GM12878 (cell line): Measurements from ENCODE around the gene SPRY1. TPM values are rescaled to one million over a fixed set of nuclear protein-coding genes. Genes with fewer than 3 reads are reported as not detected.
A peak's percentile ranks its signal among the peaks of the same experiment; 100 is the strongest.

Experiments
- ATAC-seq: fragments of 200-7000 bp; cut with Tn5 transposase; 3 replicates; pipeline ENCODE4 v1.9.1; 2020; ENCODE audit warnings: mild to moderate bottlenecking, moderate library complexity
- BruUV-seq: library from RNA; stranded (reverse); fragments of 400-500 nt; replicated peaks from 2 replicates; lab custom pipeline; 2021; lab: Mats Ljungman, UMichigan
- CTCF ChIA-PET: fragments of 300-600 bp; sonication (Branson Sonifier 250); formaldehyde crosslinking; extraction: SDS; loops from one replicate; lab custom pipeline; 2021; ENCODE audit warnings: inconsistent platforms; lab: Yijun Ruan, JAX
- POLR2A ChIA-PET: fragments of 350-600 bp; formaldehyde crosslinking; extraction: SDS; loops from one replicate; lab custom pipeline; 2021; ENCODE audit warnings: inconsistent platforms; lab: Charles Lee
- RAD21 ChIA-PET: fragments of 300-600 bp; sonication (Branson Sonifier 250); formaldehyde crosslinking; loops from one replicate; lab custom pipeline; 2023; ENCODE audit warnings: antibody characterized with exemption; ENCODE audit not compliant: unreplicated experiment; lab: Charles Lee
- SMC1A ChIA-PET: fragments of 300-600 bp; sonication (Branson Sonifier 250); formaldehyde crosslinking; loops from one replicate; lab custom pipeline; 2023; ENCODE audit not compliant: unreplicated experiment, uncharacterized antibody; lab: Charles Lee
- DNase-seq: peaks from one replicate; pipeline ENCODE4 v3.0.0-alpha.2; 2011; ENCODE audit warnings: low read depth, low spot score
- FAIRE-seq: peaks from 3 replicates; lab custom pipeline; 2011; peaks lifted over from hg19 to GRCh38; lab: Jason Lieb, UNC
- H2AFZ ChIP-seq: 2 replicates; pipeline ENCODE4 v1.6.0; 2011; ENCODE audit warnings: low read depth, low read length, control low read depth; ENCODE audit not compliant: control insufficient read depth
- H3K27ac ChIP-seq: 2 replicates; pipeline ENCODE4 v1.5.1; 2011; ENCODE audit warnings: control low read depth; ENCODE audit not compliant: control insufficient read depth, insufficient read depth
- H3K27me3 ChIP-seq, 2 experiments: replicated peaks in 1 of 2; 2 replicates each; pipeline versions ENCODE4 v1.6.0 to v1.6.1; 2011; ENCODE audit warnings: low read length in 1 of 2; ENCODE audit not compliant: control insufficient read depth in 2 of 2, insufficient read depth in 2 of 2
- H3K36me3 ChIP-seq, 2 experiments: 2 replicates each; pipeline ENCODE4 v1.5.1; 2011; ENCODE audit warnings: low read length in 1 of 2; ENCODE audit not compliant: control insufficient read depth in 2 of 2, insufficient read depth in 2 of 2
- H3K4me1 ChIP-seq: 2 replicates; pipeline ENCODE4 v1.6.1; 2011; ENCODE audit warnings: mild to moderate bottlenecking, low read length, moderate library complexity, mixed read lengths; ENCODE audit not compliant: control insufficient read depth, insufficient read depth
- H3K4me2 ChIP-seq: 2 replicates; pipeline ENCODE4 v1.6.0; 2011; ENCODE audit warnings: control low read depth; ENCODE audit not compliant: control insufficient read depth, insufficient read depth
- H3K4me3 ChIP-seq: fragments of 200-600 bp; sonication (generic); 2 replicates; pipeline ENCODE4 v1.5.1; 2016
- H3K79me2 ChIP-seq: 2 replicates; pipeline ENCODE4 v1.6.0; 2011; ENCODE audit warnings: low read length; ENCODE audit not compliant: control insufficient read depth, insufficient read depth
- H3K9ac ChIP-seq: 2 replicates; pipeline ENCODE4 v1.8.0; 2011; ENCODE audit warnings: low read length, control low read depth, mixed read lengths; ENCODE audit not compliant: control insufficient read depth, insufficient read depth
- H3K9me3 ChIP-seq: replicated peaks from 3 replicates; pipeline ENCODE4 v1.5.1; 2011; ENCODE audit warnings: mild to moderate bottlenecking, low read length; ENCODE audit not compliant: control insufficient read depth, insufficient read depth
- H4K20me1 ChIP-seq: 2 replicates; pipeline ENCODE4 v1.6.0; 2011; ENCODE audit not compliant: control insufficient read depth, insufficient read depth
- DPF2 ChIP-seq: fragments of 450-650 bp; IDR thresholded peaks from 2 replicates; pipeline ENCODE4 v1.6.1; 2017; ENCODE audit warnings: mild to moderate bottlenecking
- EGR1 ChIP-seq, 2 experiments: IDR thresholded peaks; 1 replicate in 1 of 2; 2 replicates in 1 of 2; pipeline ENCODE4 v1.6.1; 2011 to 2012; ENCODE audit warnings: low read depth in 2 of 2, low read length in 2 of 2, borderline replicate concordance in 1 of 2, mild to moderate bottlenecking in 1 of 2, moderate library complexity in 1 of 2
- IKZF1 ChIP-seq: fragments of 450-650 bp; conservative IDR thresholded peaks from 2 replicates; pipeline ENCODE4 v1.6.1; 2017; ENCODE audit warnings: antibody characterized with exemption, mild to moderate bottlenecking
- IKZF2 ChIP-seq, 2 experiments: fragments of 450-650 bp; IDR thresholded peaks; 2 replicates each; pipeline ENCODE4 v1.6.1; 2017; ENCODE audit warnings: mild to moderate bottlenecking in 2 of 2, moderate library complexity in 2 of 2
- IRF4 ChIP-seq: IDR thresholded peaks from 2 replicates; pipeline ENCODE4 v1.6.1; 2011; ENCODE audit warnings: low read depth, low read length
- MEF2B ChIP-seq: fragments of 450-650 bp; IDR thresholded peaks from 2 replicates; pipeline ENCODE4 v1.6.1; 2018; ENCODE audit warnings: mild to moderate bottlenecking, moderate library complexity; ENCODE audit not compliant: partially characterized antibody, poor library complexity, severe bottlenecking
- MLLT1 ChIP-seq: fragments of 450-650 bp; IDR thresholded peaks from 2 replicates; pipeline ENCODE4 v1.6.1; 2016; ENCODE audit warnings: mild to moderate bottlenecking
- MTA2 ChIP-seq: fragments of 450-650 bp; IDR thresholded peaks from 2 replicates; pipeline ENCODE4 v1.6.1; 2016; ENCODE audit warnings: low read depth, mild to moderate bottlenecking, moderate library complexity
- SPI1 ChIP-seq: IDR thresholded peaks from 2 replicates; pipeline ENCODE4 v1.6.1; 2011; ENCODE audit warnings: low read depth, mild to moderate bottlenecking, low read length, moderate library complexity, borderline replicate concordance; ENCODE audit not compliant: insufficient read depth
- WGBS: methylation state at CpG from one replicate; pipeline ENCODE4 v1.1.6; 2016; ENCODE audit warnings: low lambda C conversion rate; ENCODE audit not compliant: insufficient replicate concordance, insufficient coverage; ENCODE audit errors: missing lambda C conversion rate; 5-methylcytosine and 5-hydroxymethylcytosine counted together
- in situ Hi-C: fragments of 300-500 bp; cut with MboI; formaldehyde crosslinking; loops from 9 replicates; pipeline ENCODE4 v1.14.3; 2018; ENCODE audit warnings: mixed read lengths
- intact Hi-C: fragments of 100-400 bp; cut with micrococcal nuclease; formaldehyde crosslinking; loops from one replicate; pipeline ENCODE4 v1.14.2; 2022; ENCODE audit not compliant: unreplicated experiment
- polyA plus RNA-seq, 11 experiments: library from polyadenylated mRNA; depleted of rRNA in 4 of 11; unstranded in 6 of 11; stranded (reverse) in 5 of 11; fragments of >200 nt; fragmentation: Nextera tagmentation in 4 of 11; fragmentation: Illumina TruSeq in 1 of 11; extraction: Ambion mirVana in 4 of 11; extraction: Trizol in 1 of 11; gene quantifications; 1 replicate in 1 of 11; 2 replicates in 10 of 11; pipeline versions ENCODE4 v1.2.1 to v1.2.3, GENCODE V29; 2011 to 2016; ENCODE audit warnings: inconsistent platforms in 2 of 11, missing spikeins in 2 of 11, low read depth in 1 of 11
- total RNA-seq, 4 experiments: library from RNA; depleted of rRNA in 3 of 4; stranded (reverse); fragments of >200 nt in 3 of 4; fragmentation: Illumina TruSeq in 1 of 4; extraction: Trizol in 1 of 4; gene quantifications; 2 replicates each; pipeline versions ENCODE4 v1.2.1 to v1.2.3, GENCODE V29; 2013 to 2021

SPRY1 gene
- total and polyA plus RNA-seq, 10 of the 15 experiments (the other 5 are each of a cell fraction or from before 2014, with no cell fraction given): 0.05 to 5.7 (median 0.23) TPM; not detected in 2

GRCh38 chr4:123418351-123418931 lies 21.8 kb downstream of the SPRY1 start:
- no peak overlapping the region for H3K9ac ChIP-seq
- peak overlapping the region; percentile 30 for H2AFZ ChIP-seq
- H3K9me3 ChIP-seq: no peaks in the 10 kb centered on the region; the same call in 2 of the 3 replicates
- peak; percentile 62 to 70; a peak in 3 of 4 replicates for TF ChIP-seq IKZF2 (IDR thresholded peaks at IDR 0.05)
- peak; percentile 54; the same call in 1 of the 2 replicates for TF ChIP-seq SPI1
- TF ChIP-seq EGR1 (IDR thresholded peaks at IDR 0.05; ENCODE audit: borderline replicate concordance in 1 of 2, low read depth in 2 of 2, low read length in 2 of 2): no peak
- no peak for TF ChIP-seq IRF4
- peak; percentile 80 for TF ChIP-seq MTA2
- TF ChIP-seq MEF2B: peak; percentile 16
- TF ChIP-seq DPF2: peak; percentile 58; the same call in 1 of the 2 replicates
- peak; percentile 47; the same call in 1 of the 2 replicates for TF ChIP-seq MLLT1
- TF ChIP-seq IKZF1: peak; percentile 44
- in situ Hi-C loops (no loop called here), intact Hi-C loops (no loop called here)
- no peak overlapping the region for H3K27ac ChIP-seq
- RAD21 ChIA-PET: interaction anchor here (0.8 to 1.5 kb wide), 4 partner anchors 18 to 169 kb away, joined by 3 to 16 read pairs (median 7); no protein-coding TSS in a partner anchor
- FAIRE-seq (peak; percentile 78), DNase-seq (no peak), ATAC-seq (peak; percentile 93)
- no peak overlapping the region for H3K4me3 ChIP-seq
- CTCF ChIA-PET: interaction anchor here (0.6 to 2.1 kb wide), 11 partner anchors 9 to 242 kb away, joined by 3 to 12 read pairs (median 3); partner anchors contain the start of gene SPRY1
- SMC1A ChIA-PET: interaction anchor here (0.9 to 2.3 kb wide), 11 partner anchors 10 to 250 kb away, joined by 3 to 18 read pairs (median 7); no protein-coding TSS in a partner anchor
- H3K27me3 ChIP-seq: no peaks in the 10 kb centered on the region
- no peaks in the 10 kb centered on the region for H3K79me2 ChIP-seq
- H3K4me2 ChIP-seq: peak overlapping the region; percentile 53
- BruUV-seq: no TSS peak
- POLR2A ChIA-PET: interaction anchor here (0.5 to 1.3 kb wide), 6 partner anchors 12 to 116 kb away, joined by 3 to 6 read pairs (median 3); no protein-coding TSS in a partner anchor
- peaks cover 9% of the 10 kb centered on the region; the same call in 1 of the 2 replicates for H3K4me1 ChIP-seq
- 15% methylated on average over 3 of the region's 3 CpGs for WGBS
- no peaks in the 10 kb centered on the region for H3K36me3 ChIP-seq
- H4K20me1 ChIP-seq: no peaks in the 10 kb centered on the region
